DOHH2 (cell line): ENCODE data around the gene QRFP.

Experiments
- H3F3A ChIP-seq: fragments of 200-600 bp; sonication (generic), shearing (Covaris generic); 2 replicates; pipeline ENCODE4 v1.6.0; 2016; ENCODE audit warnings: antibody characterized with exemption, mild to moderate bottlenecking; ENCODE audit not compliant: control insufficient read depth, insufficient read depth
- H3K27ac ChIP-seq: fragments of 200-600 bp; sonication (generic); 2 replicates; pipeline ENCODE4 v1.5.1; 2014; ENCODE audit warnings: low read depth, mild to moderate bottlenecking, low read length, moderate library complexity
- H3K27me3 ChIP-seq: fragments of 200-600 bp; sonication (generic); 2 replicates; pipeline ENCODE4 v1.6.1; 2014; ENCODE audit warnings: mild to moderate bottlenecking, low read length, mixed read lengths; ENCODE audit not compliant: control insufficient read depth
- H3K36me3 ChIP-seq: fragments of 200-600 bp; sonication (generic); 2 replicates; pipeline ENCODE4 v1.6.1; 2014; ENCODE audit warnings: mild to moderate bottlenecking, low read length, moderate library complexity, mixed read lengths; ENCODE audit not compliant: control insufficient read depth
- H3K4me1 ChIP-seq: fragments of 200-600 bp; sonication (generic); 2 replicates; pipeline ENCODE4 v1.6.1; 2014; ENCODE audit warnings: mild to moderate bottlenecking, low read length, mixed read lengths; ENCODE audit not compliant: control insufficient read depth
- H3K4me2 ChIP-seq: fragments of 200-600 bp; sonication (generic); 2 replicates; pipeline ENCODE4 v1.6.0; 2014; ENCODE audit warnings: mild to moderate bottlenecking, low read length, moderate library complexity
- H3K4me3 ChIP-seq: fragments of 200-600 bp; sonication (generic); 2 replicates; pipeline ENCODE4 v1.5.1; 2014; ENCODE audit warnings: mild to moderate bottlenecking, low read length, mixed read lengths
- H3K79me2 ChIP-seq: fragments of 200-600 bp; sonication (generic); 2 replicates; pipeline ENCODE4 v1.6.1; 2014; ENCODE audit warnings: mild to moderate bottlenecking, low read length, mixed read lengths; ENCODE audit not compliant: control insufficient read depth
- H3K9me2 ChIP-seq: fragments of 200-600 bp; sonication (generic); replicated peaks from 2 replicates; pipeline ENCODE4 v1.6.1; 2014; ENCODE audit warnings: mild to moderate bottlenecking, low read length, mixed read lengths; ENCODE audit not compliant: control insufficient read depth
- H3K9me3 ChIP-seq: fragments of 200-600 bp; sonication (generic); 2 replicates; pipeline ENCODE4 v1.6.1; 2014; ENCODE audit warnings: antibody characterized with exemption, low read length, mixed read lengths; ENCODE audit not compliant: control insufficient read depth, insufficient read depth
- H4K20me1 ChIP-seq: fragments of 200-600 bp; sonication (generic); 2 replicates; pipeline ENCODE4 v1.6.0; 2014; ENCODE audit warnings: low read depth, mild to moderate bottlenecking, antibody characterized with exemption, low read length, moderate library complexity; ENCODE audit not compliant: control insufficient read depth, insufficient read depth
- CTCF ChIP-seq: fragments of 200-600 bp; sonication (generic); IDR thresholded peaks from one replicate; pipeline ENCODE4 v1.5.1; 2014; ENCODE audit warnings: antibody characterized with exemption, mild to moderate bottlenecking, low read depth, low read length; ENCODE audit not compliant: poor library complexity, severe bottlenecking
- EZH2phosphoT487 ChIP-seq: fragments of 200-600 bp; sonication (generic); IDR thresholded peaks from 2 replicates; pipeline ENCODE4 v1.6.1; 2017; ENCODE audit warnings: borderline replicate concordance, mild to moderate bottlenecking, antibody characterized with exemption, low read length, moderate library complexity, mixed read lengths

Gene QRFP

GRCh38 chr9:130918826-130919558 lies 22.4 kb upstream of the QRFP start:
- H3K4me2 ChIP-seq: no peak overlapping the region
- no peaks in the 10 kb centered on the region for H3K4me1 ChIP-seq
- no peaks in the 10 kb centered on the region for H3K27me3 ChIP-seq
- no peaks in the 10 kb centered on the region for H3K9me3 ChIP-seq
- no peaks in the 10 kb centered on the region for H4K20me1 ChIP-seq
- no peak overlapping the region for H3K4me3 ChIP-seq
- no peaks in the 10 kb centered on the region for H3F3A ChIP-seq
- H3K36me3 ChIP-seq: no peaks in the 10 kb centered on the region
- H3K9me2 ChIP-seq: no peaks in the 10 kb centered on the region
- TF ChIP-seq EZH2phosphoT487 (no peak), CTCF (no peak)
- no peak overlapping the region for H3K27ac ChIP-seq
- H3K79me2 ChIP-seq: no peaks in the 10 kb centered on the region

- Histone ChIP-seq H3K79me2 (no peaks in the 10 kb centered on the region), H4K20me1 (no peaks in the 10 kb centered on the region), H3K4me1 (no peaks in the 10 kb centered on the region), H3K9me3 (no peaks in the 10 kb centered on the region), H3F3A (no peaks in the 10 kb centered on the region), H3K9me2 (no peaks in the 10 kb centered on the region), H3K27ac (no peak overlapping the region), H3K27me3 (no peaks in the 10 kb centered on the region), H3K4me2 (no peak overlapping the region), H3K4me3 (no peak overlapping the region), H3K36me3 (no peaks in the 10 kb centered on the region)
- TF ChIP-seq CTCF: no peak
- TF ChIP-seq EZH2phosphoT487: no peak
Observed at GRCh38 chr9:130918101-130918825, 21.7 kb upstream of the QRFP start.

GRCh38 chr9:130917168-130917960 lies 20.8 kb upstream of the QRFP start:
- Histone ChIP-seq H3K79me2 (no peaks in the 10 kb centered on the region), H3K4me1 (no peaks in the 10 kb centered on the region), H3K27me3 (no peaks in the 10 kb centered on the region), H3K36me3 (no peaks in the 10 kb centered on the region), H3K9me3 (no peaks in the 10 kb centered on the region), H3K4me3 (no peak overlapping the region), H3K9me2 (no peaks in the 10 kb centered on the region), H3K27ac (no peak overlapping the region), H4K20me1 (no peaks in the 10 kb centered on the region), H3K4me2 (no peak overlapping the region), H3F3A (no peaks in the 10 kb centered on the region)
- TF ChIP-seq EZH2phosphoT487: no peak
